Aortic smooth muscle cell (primary cell): ENCODE data around the gene FADS1. TPM values are rescaled to one million over a fixed set of nuclear protein-coding genes. Genes with fewer than 3 reads are reported as not detected.

ENCODE experiments used
- total RNA-seq: library from RNA; depleted of rRNA; stranded (reverse); fragments of >200 nt; gene quantifications from 2 replicates; pipeline ENCODE4 v1.2.3, GENCODE V29; 2014

The FADS1 gene
- total RNA-seq, result 84.8 and 84.9 TPM in 2 replicates

GRCh38 chr11:61816736-61817455 is at the start of gene FADS1:
TSS of gene FADS1 (minus strand) at chr11:61817003. CDS start at chr11:61816929, 74 bp downstream.

GRCh38 chr11:61827571-61828378 is 11.0 kb upstream of the FADS1 start, which contains the start of gene FADS2:
TSS of gene FADS2 (plus strand) at chr11:61828300. CDS start at chr11:61828391, 91 bp downstream.

GRCh38 chr11:61792310-61793082 is 24.3 kb downstream of the FADS1 start, which contains the start of the genes FEN1 and TMEM258:
TSS of gene FEN1 (plus strand) at chr11:61792911. CDS start at chr11:61795362, 2,451 bp downstream.
TSS of gene TMEM258 (minus strand) at chr11:61792599. CDS start at chr11:61792558, 41 bp downstream.

GRCh38 chr11:61752117-61752924 is 64.5 kb downstream of the FADS1 start, which contains the start of gene MYRF:
TSS of gene MYRF (plus strand) at chr11:61752636. CDS start at chr11:61752745, 109 bp downstream.

Other genes with a start within 250 kb of the FADS1 start
- gene SYT7, start 235.9 kb downstream of the FADS1 start, total RNA-seq, result 8.9 and 21.5 TPM in 2 replicates
- gene DAGLA, start 136.6 kb downstream of the FADS1 start, total RNA-seq, result 2.2 and 3.8 TPM in 2 replicates
- gene MYRF, start 64.4 kb downstream of the FADS1 start, total RNA-seq, result 0.40 and 0.44 TPM in 2 replicates
- 128 and 138 TPM in 2 replicates for gene TMEM258, start 24.4 kb downstream of the FADS1 start, total RNA-seq
- 19.5 and 39.8 TPM in 2 replicates for gene FEN1, start 24.1 kb downstream of the FADS1 start, total RNA-seq
- gene FADS2, start 11.3 kb upstream of the FADS1 start, total RNA-seq, result 182 and 322 TPM in 2 replicates
- 93.7 and 131 TPM in 2 replicates for gene FADS3, start 74.5 kb upstream of the FADS1 start, total RNA-seq
- 6.6 and 10.0 TPM in 2 replicates for gene RAB3IL1, start 100.6 kb upstream of the FADS1 start, total RNA-seq
- 1.2 TPM in 2 replicates for gene BEST1, start 133.3 kb upstream of the FADS1 start, total RNA-seq
- gene FTH1, start 150.6 kb upstream of the FADS1 start, total RNA-seq, result 871 and 2,309 TPM in 2 replicates